Measurements from ENCODE around the gene RFTN1.
A peak's percentile ranks its signal among the peaks of the same experiment; 100 is the strongest.

The RFTN1 gene

GRCh38 chr3:16538507-16538906 lies 25.0 kb upstream of the RFTN1 start:
- TF ChIP-seq CTCF (IDR thresholded peaks at IDR 0.05; ENCODE audit: insufficient read depth, missing control alignments) = no peak
- DNase-seq (ENCODE audit: insufficient read length, low spot score) = no peak
- FAIRE-seq = no peak

GRCh38 chr3:16536996-16537395 lies 23.5 kb upstream of the RFTN1 start:
- DNase-seq (ENCODE audit: insufficient read length, low spot score) (no peak), FAIRE-seq (no peak)
- TF ChIP-seq CTCF (IDR thresholded peaks at IDR 0.05; ENCODE audit: insufficient read depth, missing control alignments) = no peak

- FAIRE-seq (no peak), DNase-seq (ENCODE audit: insufficient read length, low spot score) (no peak)
- TF ChIP-seq CTCF (IDR thresholded peaks at IDR 0.05; ENCODE audit: insufficient read depth, missing control alignments) = no peak
Measured at GRCh38 chr3:16536344-16536663, 22.8 kb upstream of the RFTN1 start.

- TF ChIP-seq CTCF (IDR thresholded peaks at IDR 0.05; ENCODE audit: insufficient read depth, missing control alignments) = no peak
- DNase-seq (ENCODE audit: insufficient read length, low spot score) (no peak), FAIRE-seq (peak; percentile 44)
Measured at GRCh38 chr3:16534640-16535262, 21.3 kb upstream of the RFTN1 start.

GRCh38 chr3:16533928-16534574 lies 20.6 kb upstream of the RFTN1 start:
- no peak for TF ChIP-seq CTCF (IDR thresholded peaks at IDR 0.05; ENCODE audit: insufficient read depth, missing control alignments)
- no peak for FAIRE-seq
- no peak for DNase-seq (ENCODE audit: insufficient read length, low spot score)

- DNase-seq (ENCODE audit: insufficient read length, low spot score) = no peak
- no peak for TF ChIP-seq CTCF (IDR thresholded peaks at IDR 0.05; ENCODE audit: insufficient read depth, missing control alignments)
- FAIRE-seq = no peak
Measured at GRCh38 chr3:16529264-16529663, 15.8 kb upstream of the RFTN1 start.

- FAIRE-seq = no peak
- no peak for TF ChIP-seq CTCF (IDR thresholded peaks at IDR 0.05; ENCODE audit: insufficient read depth, missing control alignments)
- DNase-seq (ENCODE audit: insufficient read length, low spot score) = no peak
Measured at GRCh38 chr3:16528581-16528993, 15.1 kb upstream of the RFTN1 start.
